Tibial nerve (tissue), 4 donors: ENCODE data around the gene GPATCH2L. TPM values are rescaled to one million over a fixed set of nuclear protein-coding genes. Genes with fewer than 3 reads are reported as not detected.

Source experiments
- DNase-seq, 2 donors: peaks; one replicate each; pipeline ENCODE4 v3.0.0-alpha.2; 2019; ENCODE audit warnings: low spot score in 2 of 2
- H3K27ac ChIP-seq, 4 donors: fragments of 200-600 bp; sonication (generic) in 3 of 4; one replicate each; pipeline ENCODE4 v1.5.1; 2017 to 2019; ENCODE audit warnings: mild to moderate bottlenecking in 1 of 4
- H3K27me3 ChIP-seq, 2 donors: fragments of 200-600 bp; sonication (generic) in 1 of 2; one replicate each; pipeline versions ENCODE4 v1.5.1 to v1.6.0; 2017 to 2019
- H3K36me3 ChIP-seq, 3 donors: fragments of 200-600 bp; sonication (generic); one replicate each; pipeline ENCODE4 v1.5.1; 2018 to 2019
- H3K4me1 ChIP-seq, 4 donors: fragments of 200-600 bp; sonication (generic) in 3 of 4; one replicate each; pipeline ENCODE4 v1.5.1; 2017 to 2019
- H3K4me3 ChIP-seq, 4 donors: fragments of 200-600 bp; sonication (generic) in 3 of 4; one replicate each; pipeline ENCODE4 v1.5.1; 2017 to 2019; ENCODE audit warnings: mild to moderate bottlenecking in 1 of 4, moderate library complexity in 1 of 4
- H3K9me3 ChIP-seq, 4 donors: fragments of 200-600 bp; sonication (generic) in 3 of 4; one replicate each; pipeline ENCODE4 v1.5.1; 2017 to 2019
- EP300 ChIP-seq, 2 donors: sonication (generic); formaldehyde crosslinking; IDR thresholded peaks; one replicate each; pipeline ENCODE4 v1.6.1; 2017; ENCODE audit warnings: antibody characterized with exemption in 2 of 2, mild to moderate bottlenecking in 1 of 2
- POLR2A ChIP-seq, 2 donors: fragments of 450-650 bp; IDR thresholded peaks; one replicate each; pipeline ENCODE4 v1.6.1; 2017; ENCODE audit warnings: antibody characterized with exemption in 2 of 2, mild to moderate bottlenecking in 2 of 2, moderate library complexity in 2 of 2
- WGBS, 2 donors: methylation state at CpG; one replicate each; pipeline ENCODE4 v1.1.5; 2018; 5-methylcytosine and 5-hydroxymethylcytosine counted together
- total RNA-seq, 4 donors: library from RNA; depleted of rRNA; stranded (reverse); fragments of >200 nt; gene quantifications; one replicate each; pipeline ENCODE4 v1.1.0, GENCODE V29; 2016
- TF ChIP-seq, protein P1 (sequence below), 5 experiments: fragments of 200-600 bp in 3 of 5; fragments of 450-650 bp in 2 of 5; sonication (generic) in 3 of 5; IDR thresholded peaks; one replicate each; pipeline ENCODE4 v1.5.1; 2016 to 2019; ENCODE audit warnings: antibody characterized with exemption in 5 of 5, mild to moderate bottlenecking in 3 of 5, moderate library complexity in 2 of 5

GPATCH2L gene
- total RNA-seq, result 10 to 100 TPM; 56.1 to 76.8 (median 71.7) TPM

DNA sequence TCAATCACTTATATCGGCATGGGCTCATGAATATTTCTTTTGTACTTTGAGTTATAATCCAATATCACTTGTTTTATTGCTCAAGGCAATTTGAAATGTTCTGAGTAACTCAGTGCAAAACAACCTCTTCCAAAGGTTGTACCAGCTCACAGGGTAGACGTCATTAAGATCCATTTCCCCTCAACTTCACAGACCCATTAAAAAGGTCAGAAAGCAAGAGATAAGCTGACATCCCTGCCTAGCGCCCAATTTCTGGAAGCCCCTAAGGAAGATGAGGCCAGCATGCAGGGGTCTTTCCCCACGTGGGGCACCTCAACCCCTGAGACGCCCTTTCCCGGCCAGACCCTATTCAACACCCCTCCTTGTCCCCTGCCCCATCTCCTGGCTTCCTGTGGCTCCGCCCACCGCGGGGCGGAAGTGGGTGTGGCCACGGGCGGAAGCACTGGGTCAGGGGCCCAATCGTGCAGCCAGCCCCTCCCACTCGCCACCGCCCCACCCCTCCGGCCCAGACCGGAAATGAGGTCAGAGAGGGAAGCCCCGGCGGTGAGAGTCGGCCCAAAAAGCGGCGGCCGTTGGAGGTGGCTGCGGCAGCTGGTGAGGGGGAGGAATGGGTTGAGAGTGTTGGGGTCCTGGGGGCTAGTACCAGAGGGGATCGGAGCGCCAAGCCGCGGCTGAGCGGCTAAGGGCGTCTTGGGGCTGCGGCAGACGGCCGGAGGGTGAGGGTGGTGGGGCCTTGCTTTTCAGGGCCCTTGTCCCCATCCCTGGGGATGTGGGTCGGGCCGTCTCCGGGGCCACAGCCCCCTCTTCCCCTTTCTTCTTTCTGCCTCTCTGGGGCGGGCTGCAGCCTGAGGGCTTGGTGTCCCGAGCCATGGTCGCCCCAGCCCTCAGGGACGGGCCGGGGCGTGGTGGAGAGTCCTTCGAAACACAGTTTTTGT is at the start of gene GPATCH2L:
Gene GPATCH2L, plus strand, starts transcription at position 525 of the 935 bp plus-strand sequence. CDS start 2,442 bp downstream, outside the sequence.
- Histone ChIP-seq H3K4me3 (peak within 1 kb of the TSS; percentile 70 to 95 (median 92)), H3K27ac (peak within 1 kb of the TSS; percentile 55 to 86 (median 84)), H3K9me3 (no peaks in the 10 kb centered on the region), H3K36me3 (peaks cover 0 to 11% (median 0%) of the 10 kb centered on the region in 3 donors), H3K27me3 (peaks cover 0 to 3% of the 10 kb centered on the region in 2 donors), H3K4me1 (peaks cover 0 to 50% (median 32%) of the 10 kb centered on the region in 4 donors)
- WGBS, 2 donors, result 3 to 5% methylated on average over 28 to 43 of the region's 43 CpGs
- TF ChIP-seq EP300 (IDR thresholded peaks at IDR 0.05) (peak; percentile 73 to 93), POLR2A (IDR thresholded peaks at IDR 0.05) (peak; percentile 44 to 77)
- TF ChIP-seq, protein P1, sequence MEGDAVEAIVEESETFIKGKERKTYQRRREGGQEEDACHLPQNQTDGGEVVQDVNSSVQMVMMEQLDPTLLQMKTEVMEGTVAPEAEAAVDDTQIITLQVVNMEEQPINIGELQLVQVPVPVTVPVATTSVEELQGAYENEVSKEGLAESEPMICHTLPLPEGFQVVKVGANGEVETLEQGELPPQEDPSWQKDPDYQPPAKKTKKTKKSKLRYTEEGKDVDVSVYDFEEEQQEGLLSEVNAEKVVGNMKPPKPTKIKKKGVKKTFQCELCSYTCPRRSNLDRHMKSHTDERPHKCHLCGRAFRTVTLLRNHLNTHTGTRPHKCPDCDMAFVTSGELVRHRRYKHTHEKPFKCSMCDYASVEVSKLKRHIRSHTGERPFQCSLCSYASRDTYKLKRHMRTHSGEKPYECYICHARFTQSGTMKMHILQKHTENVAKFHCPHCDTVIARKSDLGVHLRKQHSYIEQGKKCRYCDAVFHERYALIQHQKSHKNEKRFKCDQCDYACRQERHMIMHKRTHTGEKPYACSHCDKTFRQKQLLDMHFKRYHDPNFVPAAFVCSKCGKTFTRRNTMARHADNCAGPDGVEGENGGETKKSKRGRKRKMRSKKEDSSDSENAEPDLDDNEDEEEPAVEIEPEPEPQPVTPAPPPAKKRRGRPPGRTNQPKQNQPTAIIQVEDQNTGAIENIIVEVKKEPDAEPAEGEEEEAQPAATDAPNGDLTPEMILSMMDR (IDR thresholded peaks at IDR 0.05), result peak in 1 of 5 experiments; percentile 27
- DNase-seq, result peak; percentile 93 to 97

DNA sequence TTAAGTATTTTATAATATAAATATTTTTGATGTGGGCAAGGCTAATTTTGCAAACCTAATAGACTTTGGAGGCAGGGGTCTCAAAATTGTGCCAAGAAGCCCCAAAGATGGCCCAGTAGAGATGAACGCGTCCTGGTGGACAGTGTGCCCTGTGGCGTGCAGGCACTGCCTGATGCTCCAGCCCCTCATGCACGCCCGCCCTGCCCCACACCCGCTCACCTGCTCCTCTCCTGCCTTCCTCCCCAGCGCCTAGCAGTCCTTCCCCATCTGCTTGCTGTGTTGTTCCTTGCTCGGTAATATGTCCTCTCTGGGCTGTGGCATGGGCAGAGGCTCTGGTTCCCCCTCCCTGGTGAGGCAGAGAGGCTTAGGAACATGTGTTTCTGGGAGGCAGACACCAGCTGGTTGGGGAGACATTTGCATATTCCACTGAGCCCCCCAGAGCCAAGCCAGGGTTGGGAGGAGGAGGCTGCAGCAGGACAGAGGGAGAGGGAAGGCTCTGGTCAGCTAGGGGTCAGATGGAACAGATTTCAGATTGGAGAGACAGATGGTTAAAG is 46.8 kb upstream of the GPATCH2L start:
- Histone ChIP-seq H3K27ac (no peak overlapping the region), H3K4me3 (no peak overlapping the region), H3K27me3 (peaks cover 0 to 8% of the 10 kb centered on the region in 2 donors), H3K9me3 (no peaks in the 10 kb centered on the region), H3K36me3 (no peaks in the 10 kb centered on the region), H3K4me1 (no peaks in the 10 kb centered on the region)
- TF ChIP-seq POLR2A (IDR thresholded peaks at IDR 0.05), result no peak
- TF ChIP-seq, protein P1 (IDR thresholded peaks at IDR 0.05), result no peak
- TF ChIP-seq EP300 (IDR thresholded peaks at IDR 0.05), result no peak
- DNase-seq, result no peak
- 86 to 89% methylated on average over 8 of the region's 8 CpGs for WGBS, 2 donors

DNA sequence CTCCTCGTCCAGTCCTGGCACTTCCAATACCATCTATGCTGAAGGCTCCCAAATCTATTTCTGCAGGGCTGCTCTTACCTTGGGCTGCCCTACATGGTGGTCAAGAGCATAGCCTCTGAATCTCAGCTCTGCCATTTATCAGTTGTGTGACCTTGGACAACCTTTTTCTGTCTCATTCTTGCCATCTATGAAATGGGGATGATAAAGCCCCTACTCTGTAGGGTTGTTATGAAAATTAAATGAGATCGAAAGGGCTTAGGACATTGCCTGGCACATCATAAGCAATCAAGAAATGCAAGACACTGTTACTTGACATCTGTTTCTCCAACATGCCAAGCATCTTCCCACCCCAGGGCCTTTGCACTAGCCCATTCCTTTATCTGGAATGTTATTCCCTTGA is 45.5 kb upstream of the GPATCH2L start:
- H3K9me3 ChIP-seq, result no peaks in the 10 kb centered on the region
- H3K27me3 ChIP-seq, result no peaks in the 10 kb centered on the region
- TF ChIP-seq POLR2A (IDR thresholded peaks at IDR 0.05), result no peak
- TF ChIP-seq, protein P1 (IDR thresholded peaks at IDR 0.05), result no peak
- 81 to 89% methylated on average over 2 of the region's 2 CpGs for WGBS, 2 donors
- H3K27ac ChIP-seq, result no peak overlapping the region
- DNase-seq, result no peak
- H3K36me3 ChIP-seq, result no peaks in the 10 kb centered on the region
- H3K4me3 ChIP-seq, result no peak overlapping the region
- H3K4me1 ChIP-seq, result no peaks in the 10 kb centered on the region

DNA sequence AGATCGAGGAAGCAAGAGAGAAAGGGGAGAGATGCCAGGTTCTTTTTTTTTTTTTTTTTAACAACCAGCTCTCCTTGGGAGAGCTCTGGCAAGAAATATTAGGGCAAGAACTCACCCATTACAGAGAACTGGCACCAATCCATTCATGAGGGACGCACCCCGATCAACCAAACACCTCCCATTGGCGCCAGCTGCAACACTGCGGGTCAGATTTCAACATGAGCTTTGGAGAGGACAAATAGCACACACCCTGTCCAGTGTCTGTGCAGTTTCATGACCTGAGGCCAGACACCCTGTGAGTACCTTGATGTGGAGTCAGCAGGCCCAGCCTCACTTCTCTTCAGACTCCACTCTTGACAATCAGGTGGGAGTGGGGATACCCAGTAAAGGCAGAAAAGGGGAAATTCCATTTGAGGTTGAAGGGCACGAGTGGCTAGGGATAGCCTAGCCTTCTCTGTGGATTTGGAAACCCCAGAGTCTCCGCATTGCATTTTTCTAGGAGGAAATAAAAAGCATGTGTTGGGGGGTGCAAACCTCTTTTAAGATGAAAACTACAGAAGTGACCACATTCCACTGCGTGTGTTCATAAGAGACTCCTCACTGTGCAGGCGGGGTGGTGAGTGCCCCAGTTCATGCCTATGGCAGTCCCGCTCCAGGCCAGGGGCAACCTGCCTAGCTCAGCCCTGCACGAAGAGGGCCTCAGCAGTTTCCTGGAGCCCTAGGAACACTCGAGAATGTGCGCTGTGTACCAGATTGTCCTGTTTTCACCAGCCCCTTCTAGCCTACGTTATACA is 42.4 kb upstream of the GPATCH2L start:
- 71 to 72% methylated on average over 14 of the region's 14 CpGs for WGBS, 2 donors
- no peaks in the 10 kb centered on the region for H3K4me1 ChIP-seq
- H3K27me3 ChIP-seq, result no peaks in the 10 kb centered on the region
- peak; percentile 25 to 55 for DNase-seq
- no peaks in the 10 kb centered on the region for H3K36me3 ChIP-seq
- no peak overlapping the region for H3K27ac ChIP-seq
- TF ChIP-seq, protein P1 (IDR thresholded peaks at IDR 0.05), result no peak
- TF ChIP-seq POLR2A (IDR thresholded peaks at IDR 0.05) (no peak), EP300 (IDR thresholded peaks at IDR 0.05) (no peak)
- peaks cover 0 to 3% (median 0%) of the 10 kb centered on the region in 4 donors for H3K9me3 ChIP-seq
- H3K4me3 ChIP-seq, result no peak overlapping the region
